Limb (tissue), 2 donors: ENCODE results near the gene NEMP2.
A peak's percentile ranks its signal among the peaks of the same experiment; 100 is the strongest.

ENCODE experiments used
- DNase-seq, 2 donors: peaks; one replicate each; pipeline ENCODE4 v3.0.0-alpha.2; 2016; ENCODE audit errors: extremely low spot score in 2 of 2

NEMP2 gene, protein sequence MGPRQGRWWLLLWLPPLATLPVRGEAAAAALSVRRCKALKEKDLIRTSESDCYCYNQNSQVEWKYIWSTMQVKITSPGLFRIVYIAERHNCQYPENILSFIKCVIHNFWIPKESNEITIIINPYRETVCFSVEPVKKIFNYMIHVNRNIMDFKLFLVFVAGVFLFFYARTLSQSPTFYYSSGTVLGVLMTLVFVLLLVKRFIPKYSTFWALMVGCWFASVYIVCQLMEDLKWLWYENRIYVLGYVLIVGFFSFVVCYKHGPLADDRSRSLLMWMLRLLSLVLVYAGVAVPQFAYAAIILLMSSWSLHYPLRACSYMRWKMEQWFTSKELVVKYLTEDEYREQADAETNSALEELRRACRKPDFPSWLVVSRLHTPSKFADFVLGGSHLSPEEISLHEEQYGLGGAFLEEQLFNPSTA

DNA sequence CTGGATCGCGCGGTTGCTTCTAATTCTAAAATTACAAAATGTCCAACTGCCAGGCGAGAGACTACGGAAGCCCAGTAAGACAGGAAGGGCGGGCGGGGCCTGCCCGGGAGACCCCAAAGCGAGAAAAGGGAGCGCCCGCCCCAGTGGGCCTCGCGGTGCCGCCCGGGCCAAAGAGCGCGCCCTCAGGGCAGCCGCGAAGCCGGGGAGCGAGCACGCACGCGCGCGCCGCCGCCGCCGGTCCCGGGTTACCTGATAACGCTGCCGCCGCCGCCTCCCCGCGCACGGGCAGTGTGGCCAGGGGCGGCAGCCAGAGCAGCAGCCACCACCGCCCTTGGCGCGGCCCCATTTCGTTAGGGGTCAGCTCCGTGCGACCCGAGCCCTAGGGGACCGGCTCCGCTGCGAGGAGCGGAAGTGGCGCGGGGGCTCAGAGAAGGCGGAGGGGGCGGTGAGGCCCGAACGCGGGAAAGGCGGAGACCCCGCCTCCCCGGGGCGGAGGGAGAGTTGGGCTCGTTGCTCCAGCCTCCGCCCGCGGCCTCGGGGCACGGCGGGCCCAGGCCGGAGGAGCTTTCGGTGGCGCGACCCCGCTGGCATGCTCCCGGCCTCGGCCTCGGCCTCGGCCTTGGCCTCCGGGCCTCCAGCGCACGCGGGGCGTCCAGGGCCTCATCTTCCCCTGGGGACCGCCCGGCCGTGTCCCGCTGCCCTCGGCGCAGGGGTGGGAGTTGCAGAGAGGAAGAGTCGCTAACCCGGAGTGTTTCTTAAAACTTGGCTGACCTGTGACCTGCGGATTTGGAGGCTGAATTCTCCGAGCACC lies at the start of gene NEMP2:
NEMP2 (minus strand) TSS at position 413 of the 811 bp plus-strand sequence; CDS start at position 346, 67 bp downstream.
- DNase-seq: peak; percentile 82 to 89

DNA sequence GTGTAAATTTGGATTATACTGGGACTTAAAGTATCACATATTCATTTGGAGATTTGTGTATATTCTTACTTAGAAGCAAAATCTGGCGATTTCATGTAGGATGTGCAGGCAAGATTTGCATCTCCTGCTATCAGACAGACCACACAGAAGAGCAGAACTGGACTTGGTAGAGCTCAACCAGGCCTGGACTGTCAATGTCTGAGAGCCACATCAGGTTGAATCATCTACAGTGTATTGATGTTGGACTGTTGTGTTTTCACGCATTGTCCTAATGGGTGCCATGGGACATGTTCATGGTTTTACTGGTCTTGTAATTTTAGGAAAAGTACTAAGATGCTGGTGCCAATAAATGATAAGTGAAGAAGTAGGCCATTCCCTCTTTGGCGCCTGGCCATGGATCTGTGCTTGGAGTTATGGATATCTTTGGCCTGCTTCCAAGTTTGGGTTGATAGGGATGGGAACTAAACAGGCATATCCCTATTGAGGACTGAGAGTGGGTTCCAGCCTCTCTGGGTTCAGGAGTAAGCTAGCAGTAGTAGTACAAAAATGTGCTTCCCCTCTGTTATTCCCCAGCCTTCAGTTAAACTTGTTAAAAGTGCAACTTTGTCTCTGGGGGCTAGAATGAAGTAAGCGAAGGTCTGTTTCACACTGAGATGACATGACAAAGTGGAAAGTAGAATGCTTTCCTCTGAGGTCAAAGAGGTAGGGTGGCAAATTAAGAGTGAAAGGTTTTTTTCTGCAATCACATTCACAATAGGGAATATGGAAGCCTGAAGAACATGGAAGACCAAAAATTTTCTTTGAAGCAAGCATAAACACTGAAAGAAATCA lies 49.2 kb upstream of the NEMP2 start:
- peak in 1 of 2 donors; percentile 40 for DNase-seq

DNA sequence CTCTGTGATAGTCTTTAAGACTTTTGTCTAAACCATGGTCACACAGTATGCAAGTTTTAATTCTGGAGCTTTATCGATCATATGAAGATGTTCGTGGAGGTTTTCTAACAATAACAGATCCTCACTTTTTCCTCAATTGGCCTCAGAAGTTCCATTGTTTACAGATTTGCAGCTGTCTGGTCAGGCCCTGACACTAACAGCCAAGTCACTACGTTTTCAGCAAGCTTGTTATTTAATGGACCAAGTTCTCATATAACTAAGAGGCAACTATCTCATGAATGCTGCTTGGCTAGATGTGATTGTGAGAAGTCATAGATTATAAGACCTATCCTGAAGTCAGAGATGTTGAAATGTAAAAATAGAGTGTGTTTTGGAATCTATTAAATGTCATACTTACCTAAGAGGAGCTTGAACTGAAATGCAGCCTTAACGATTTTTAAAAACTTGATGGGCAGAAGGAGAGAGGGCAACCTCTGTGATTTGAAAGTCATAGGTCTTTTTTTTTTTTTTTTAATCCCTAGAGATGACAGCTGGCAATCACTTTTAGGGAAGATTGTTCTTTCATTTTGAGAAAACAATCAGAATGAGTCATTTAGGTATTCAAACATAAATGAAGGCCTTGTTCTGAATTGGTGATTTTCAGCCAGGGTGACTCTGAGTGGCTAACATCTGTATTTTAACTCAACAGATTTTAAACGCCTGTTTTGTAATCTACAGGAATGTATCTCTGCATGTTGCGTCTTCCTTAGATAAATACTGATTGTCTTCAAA lies 48.4 kb upstream of the NEMP2 start:
- DNase-seq: no peak

DNA sequence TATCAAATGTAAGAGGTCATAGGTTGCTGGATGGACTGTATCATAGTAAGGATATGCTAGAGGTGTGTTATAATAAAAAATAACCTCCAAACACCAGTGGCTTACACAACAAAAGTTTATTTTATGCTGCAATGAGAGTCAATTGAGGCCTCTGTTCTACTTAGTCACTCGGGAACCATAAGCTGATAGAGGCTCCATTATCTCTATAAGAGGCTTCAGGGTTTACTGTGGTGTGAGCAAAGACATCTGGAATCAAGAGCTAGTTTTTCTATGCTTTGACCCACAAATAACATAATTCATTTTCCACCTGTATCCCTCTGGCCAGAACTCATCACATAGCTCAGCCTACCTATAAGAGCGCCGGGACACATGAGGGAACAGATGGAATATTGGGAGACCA lies 47.5 kb upstream of the NEMP2 start:
- DNase-seq: no peak

DNA sequence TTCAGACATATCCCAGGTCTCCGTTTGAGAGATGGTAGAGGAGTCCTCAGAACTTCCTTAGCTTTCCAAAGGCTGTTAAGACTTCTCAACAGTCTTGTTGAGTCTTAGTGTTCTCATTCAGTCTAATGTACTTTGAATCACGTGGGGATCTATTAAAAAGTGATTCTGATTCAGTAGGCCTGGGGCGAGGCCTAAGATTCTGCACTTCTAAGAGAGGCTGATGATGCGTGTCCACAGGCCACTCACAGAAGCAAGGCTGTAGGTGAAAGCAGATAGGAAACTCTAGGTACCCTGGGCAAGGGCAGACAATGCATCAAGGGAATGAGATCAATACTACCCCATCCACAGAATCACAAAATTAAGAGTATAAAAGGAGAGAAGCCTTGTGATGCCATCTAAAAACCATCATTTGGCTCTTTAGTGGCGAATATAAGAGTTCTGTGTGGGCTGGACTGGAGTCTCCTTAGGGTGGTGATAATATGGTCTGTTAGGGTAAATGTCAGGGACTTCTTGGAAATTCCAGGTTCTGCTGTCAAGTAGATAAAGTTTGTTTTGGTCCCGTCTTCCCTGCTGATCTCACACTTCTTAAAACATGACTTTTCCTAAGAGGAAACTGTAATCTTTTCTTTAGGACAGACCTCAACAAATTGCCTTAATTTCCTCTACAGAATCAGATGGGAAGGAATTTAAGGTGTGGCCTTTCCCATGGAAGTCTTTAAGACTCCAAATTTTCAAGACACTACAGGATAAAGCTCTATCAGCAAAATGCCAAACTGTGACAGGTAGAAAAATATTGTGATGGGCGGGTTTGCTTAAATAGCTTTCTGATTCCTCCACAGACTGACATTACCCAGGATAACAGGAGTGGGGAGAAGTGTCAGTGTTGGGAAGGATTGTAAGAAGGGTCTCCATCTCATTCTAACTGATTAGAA lies 45.7 kb upstream of the NEMP2 start:
- no peak for DNase-seq

DNA sequence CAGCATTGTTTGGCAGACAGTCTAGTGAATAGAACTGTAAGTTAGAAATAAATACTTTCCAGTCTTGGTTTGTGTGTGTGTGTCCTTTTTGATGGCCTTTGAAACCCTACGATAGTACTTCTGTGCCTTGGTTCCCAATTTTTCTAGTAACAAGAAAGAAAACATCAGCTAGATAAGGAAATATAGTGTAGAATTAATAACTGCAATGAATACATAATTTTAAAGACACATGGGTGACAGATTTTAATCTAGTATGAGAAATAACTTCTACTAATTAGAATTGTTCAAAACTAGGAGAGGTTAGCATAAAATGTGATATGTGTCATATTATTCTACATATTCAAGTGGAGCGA lies 44.5 kb upstream of the NEMP2 start:
- DNase-seq: no peak

DNA sequence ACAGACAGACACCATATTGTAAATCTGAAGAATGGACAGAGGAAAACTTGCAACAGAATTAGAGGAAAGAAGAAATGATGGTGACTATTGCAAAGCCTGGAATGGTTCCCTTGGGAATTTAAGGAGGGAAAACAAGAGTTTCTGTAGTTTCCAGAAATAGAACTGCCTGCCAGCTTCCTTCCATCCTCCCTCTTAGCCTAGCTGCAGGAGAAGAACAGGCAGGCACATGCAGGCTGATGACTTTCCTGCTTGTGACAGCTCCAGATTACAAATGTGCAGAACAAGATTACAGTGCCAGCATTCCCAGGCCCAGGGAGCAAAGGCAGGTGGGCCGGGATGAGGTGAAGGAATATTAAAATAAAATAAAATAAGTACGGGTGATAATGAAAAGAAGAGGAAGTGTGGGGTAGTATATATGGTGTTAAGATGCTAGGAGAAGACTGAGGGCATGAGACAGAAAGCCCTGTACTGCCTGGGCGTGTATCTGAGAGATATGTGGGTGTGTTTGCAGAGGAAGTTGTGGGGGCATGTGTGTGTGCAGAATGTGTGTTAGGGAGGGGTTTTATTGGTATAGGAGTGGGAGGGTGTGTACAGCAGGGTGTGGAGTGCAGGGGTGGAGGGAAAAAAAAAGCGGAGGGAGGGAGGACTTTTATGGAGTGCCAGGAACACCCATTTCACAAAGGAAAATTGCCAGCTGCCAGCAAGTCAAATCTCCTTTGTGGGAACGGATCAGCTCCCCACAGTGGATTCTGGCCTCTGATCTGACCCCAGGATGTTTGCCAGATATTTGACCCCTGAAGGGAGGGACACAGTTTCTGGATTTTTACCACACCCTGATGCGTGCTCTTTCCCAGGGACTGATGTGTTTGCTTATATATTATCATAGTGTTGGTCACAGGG lies 43.9 kb upstream of the NEMP2 start:
- DNase-seq: no peak

DNA sequence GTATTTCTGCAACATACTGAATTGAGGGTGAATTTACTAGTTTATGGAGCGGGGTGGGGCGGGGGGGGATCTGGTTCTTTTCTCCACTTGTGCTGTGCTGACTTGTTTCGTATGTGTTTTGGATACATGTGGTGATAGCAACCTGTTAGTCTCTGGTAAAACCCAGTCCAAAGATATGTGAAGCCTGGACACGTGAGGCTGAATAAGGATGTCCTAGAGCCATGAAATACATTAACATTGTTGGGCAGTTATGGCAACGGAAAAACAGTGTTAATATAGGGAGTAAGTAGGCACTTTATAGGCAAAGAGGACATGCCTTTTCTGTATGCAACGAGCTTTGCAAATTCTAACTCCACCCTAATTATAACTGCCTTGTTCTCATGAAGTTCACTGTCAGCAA lies 42.1 kb upstream of the NEMP2 start:
- DNase-seq: no peak

DNA sequence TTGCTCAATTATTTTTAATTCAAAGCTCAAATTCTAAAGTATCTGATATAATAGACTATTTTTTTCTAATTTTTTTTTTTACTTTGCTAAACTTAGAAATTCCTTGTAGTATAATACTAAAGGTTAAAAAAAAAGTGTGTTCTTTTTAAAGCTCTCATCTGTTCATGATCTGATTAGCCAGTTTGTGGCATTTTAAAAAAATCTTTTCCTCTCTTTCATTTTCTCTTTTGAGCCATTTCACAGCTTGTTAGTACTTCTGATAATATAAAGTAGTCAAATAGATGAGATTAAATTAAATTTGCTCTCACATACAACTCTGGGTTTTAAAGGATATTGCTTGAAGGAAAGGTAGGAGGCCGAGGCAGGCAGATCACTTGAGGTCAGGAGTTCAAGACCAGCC lies 40.7 kb upstream of the NEMP2 start:
- no peak for DNase-seq

DNA sequence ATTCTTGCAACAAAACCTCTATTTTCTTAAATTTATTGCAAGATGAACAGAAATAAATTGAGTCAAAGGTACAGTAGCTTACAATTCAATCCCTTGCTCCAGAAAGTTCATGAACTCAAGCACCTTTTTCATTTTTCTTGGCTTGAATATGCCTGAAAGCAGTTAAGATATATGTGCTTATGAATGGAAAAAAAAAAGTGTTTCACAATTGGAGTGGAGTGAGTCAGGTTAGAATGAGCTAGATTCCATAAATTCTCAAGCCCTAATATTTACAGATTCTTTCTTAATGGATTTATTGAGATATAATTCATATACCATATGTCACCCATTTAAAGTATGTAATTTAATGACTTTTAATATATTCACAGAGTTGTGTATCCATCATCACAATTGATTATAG lies 39.6 kb upstream of the NEMP2 start:
- no peak for DNase-seq

DNA sequence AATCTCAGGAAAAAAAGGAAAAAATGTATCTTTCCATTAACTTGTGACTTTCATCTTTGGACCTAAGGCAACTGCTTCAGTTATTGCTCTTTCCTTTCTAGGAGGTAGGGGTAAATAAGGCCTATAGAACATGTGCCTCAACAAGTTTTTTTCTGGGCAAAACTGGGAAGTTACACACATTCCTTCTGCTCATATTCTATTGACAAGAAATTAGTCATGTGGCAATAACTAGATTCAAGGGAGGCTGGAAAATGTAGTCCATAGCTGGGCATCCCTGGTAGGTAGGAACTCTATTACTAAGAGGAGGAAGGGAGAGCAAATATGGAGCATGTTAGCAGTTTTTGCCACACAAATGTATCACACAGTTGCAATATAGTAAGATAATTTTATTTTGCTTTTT lies 37.7 kb upstream of the NEMP2 start:
- no peak for DNase-seq

DNA sequence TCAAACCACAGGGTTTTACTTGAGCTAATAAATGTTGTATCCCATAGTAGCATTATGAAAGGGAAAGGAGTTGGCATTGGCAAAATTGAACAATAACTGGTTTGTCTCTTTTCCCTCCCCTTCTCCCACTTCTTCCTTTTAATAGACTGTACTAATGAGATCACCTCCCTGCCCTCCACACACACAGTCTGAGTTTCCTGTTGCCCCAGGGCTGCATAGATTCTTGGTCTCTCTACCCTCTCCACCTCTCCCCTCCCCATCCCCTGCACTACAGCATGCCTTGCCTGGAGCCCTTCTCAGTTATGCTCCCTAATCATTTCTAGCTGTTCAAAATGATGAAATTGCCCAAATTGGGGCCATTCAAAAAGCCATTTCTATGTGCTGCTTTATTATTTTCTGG lies 37.2 kb upstream of the NEMP2 start:
- no peak for DNase-seq

DNA sequence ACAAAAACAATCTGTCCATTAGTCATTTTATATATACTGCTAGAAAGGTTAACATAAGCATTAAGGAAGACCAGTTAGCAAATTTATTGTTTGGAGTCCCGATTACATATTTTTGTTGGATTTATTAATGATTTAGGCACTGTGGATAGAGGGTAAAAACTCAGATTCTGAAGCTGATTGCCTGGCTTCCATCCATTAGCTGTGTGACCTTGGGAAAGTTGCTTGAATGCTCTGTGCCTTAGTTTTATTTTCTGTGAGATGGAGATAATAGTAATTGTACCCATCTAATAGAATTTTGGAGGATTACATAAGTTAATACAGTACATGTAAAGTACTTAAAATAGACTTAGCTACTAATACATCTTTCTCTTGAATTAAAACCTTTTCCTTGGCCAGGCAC lies 36.3 kb upstream of the NEMP2 start:
- DNase-seq: no peak

DNA sequence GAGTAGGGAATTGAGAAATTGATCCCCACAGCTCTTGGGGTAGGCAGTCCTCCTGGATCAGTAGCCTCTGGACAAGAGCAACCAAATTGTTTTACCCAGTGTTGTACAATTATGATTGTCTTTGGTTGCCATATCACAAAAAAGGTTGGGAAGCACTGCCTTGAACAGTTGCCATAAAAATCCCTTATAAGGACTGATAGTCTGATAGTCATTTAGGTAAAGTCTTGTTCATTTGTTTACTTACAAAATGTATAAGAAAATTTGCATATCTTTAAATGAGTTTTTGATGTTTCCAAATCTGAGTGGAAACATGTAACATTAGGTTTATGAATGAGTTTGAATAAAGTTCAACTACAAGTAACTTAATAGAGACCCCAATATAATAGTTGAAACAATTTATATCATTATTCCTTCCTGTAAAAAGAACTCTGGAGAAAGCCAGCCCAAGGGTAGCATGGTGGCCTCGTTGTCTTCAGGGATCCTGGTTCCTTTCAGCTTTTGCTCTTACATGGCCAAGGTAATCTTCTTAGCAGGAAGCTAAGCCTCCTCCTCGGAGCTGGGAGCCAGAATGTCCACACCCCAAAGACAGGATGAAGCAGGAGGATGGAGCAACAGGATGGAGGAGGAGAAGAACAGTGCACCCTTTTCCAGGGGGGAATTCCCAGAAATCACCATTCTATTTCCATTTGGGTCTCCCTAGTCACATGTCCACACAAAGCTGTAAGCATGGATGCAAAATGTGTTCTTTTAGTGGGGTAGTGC lies 35.7 kb upstream of the NEMP2 start:
- DNase-seq: no peak

DNA sequence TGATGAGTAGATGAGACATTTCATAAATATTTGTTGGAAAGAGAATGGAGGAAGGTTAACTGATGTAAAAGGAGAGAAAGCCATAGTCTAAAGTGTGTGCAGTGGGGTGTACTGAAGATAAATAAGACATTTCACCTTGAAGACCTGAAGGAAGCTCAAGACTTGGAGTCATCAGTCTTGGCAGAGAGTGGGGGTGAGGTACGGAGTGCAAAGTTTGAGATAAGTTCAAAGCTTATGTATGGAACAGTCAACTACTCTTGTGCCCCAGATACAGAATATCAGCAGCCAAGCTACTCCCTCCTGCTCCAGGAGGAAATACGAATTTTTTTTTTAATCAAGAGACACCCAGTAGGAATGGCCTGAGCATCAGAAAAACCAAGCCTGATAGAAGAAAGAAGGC lies 30.3 kb upstream of the NEMP2 start:
- DNase-seq: no peak

DNA sequence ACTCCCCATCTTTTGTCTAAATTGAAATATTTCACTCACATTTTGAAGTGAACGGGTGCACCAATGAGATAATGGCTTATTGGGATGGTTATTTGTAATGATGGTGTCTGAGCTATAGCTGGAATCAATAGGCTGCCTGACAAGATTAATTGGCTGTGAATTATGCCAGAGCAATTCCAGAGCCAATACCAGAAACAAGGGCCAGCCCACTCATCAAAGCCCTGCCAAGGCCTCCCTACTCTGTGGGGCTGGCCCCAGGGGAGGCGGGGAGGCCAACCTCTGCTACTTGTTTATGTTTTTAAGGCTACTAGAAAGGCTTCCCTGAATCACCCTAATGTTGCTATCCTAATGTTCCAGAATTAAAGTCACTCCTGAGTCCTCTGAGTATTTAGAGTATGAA lies 29.1 kb upstream of the NEMP2 start:
- DNase-seq: no peak

DNA sequence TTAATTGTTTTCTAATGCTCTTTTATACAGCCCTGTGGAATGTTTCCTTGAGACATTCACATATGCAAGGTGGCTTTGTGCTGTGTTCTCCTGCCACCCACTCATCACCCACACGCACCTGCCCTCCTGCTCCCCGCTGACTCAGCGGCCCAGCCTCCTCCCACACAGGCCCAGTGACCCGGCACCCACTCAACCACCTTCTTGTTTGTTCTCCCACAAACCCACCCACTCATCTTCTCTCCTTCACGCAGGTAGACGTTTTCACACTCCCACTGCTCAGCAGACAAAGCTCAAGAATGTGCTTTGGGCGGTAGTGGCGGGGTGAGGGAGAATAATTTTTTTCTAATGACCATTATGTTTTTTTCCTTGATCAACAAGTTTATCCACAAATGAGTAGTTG lies 28.6 kb upstream of the NEMP2 start:
- DNase-seq: no peak

DNA sequence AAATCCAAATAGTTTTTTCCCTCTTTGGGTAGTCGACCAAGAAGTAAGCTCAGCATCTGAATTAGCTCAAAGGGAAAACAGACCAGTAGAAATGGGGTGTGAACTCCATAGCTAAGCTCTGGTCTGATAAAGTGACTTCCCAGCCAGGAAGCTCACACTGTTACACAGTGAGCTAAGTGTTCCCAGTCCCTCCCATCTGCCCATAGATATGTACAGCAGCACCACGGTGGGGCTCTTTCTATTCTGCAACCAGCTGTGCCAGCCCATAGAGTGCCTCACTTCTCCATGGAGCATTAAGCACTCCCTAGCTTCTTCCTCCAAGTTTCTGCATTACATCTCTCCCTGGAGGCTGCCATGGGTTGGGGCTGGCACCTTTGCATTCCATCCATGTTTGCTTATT lies 27.6 kb upstream of the NEMP2 start:
- DNase-seq: no peak
